KMS-11 (cell line): ENCODE results near the gene SPAST.
"Not testable (repeated sequence)": the region's sequence is repeated elsewhere in the genome, so short reads cannot be mapped to it uniquely, and the experiment has no call there.

Experiments
- H2AFZ ChIP-seq: fragments of 200-600 bp; sonication (generic); 2 replicates; pipeline ENCODE4 v1.6.1; 2016; ENCODE audit warnings: antibody characterized with exemption, mixed run types, low read depth
- H3K27ac ChIP-seq: fragments of 200-600 bp; sonication (generic); 2 replicates; pipeline ENCODE4 v1.6.1; 2016; ENCODE audit warnings: mild to moderate bottlenecking, mixed run types
- H3K27me3 ChIP-seq: fragments of 200-600 bp; sonication (generic); 2 replicates; pipeline ENCODE4 v1.6.1; 2017; ENCODE audit warnings: mild to moderate bottlenecking, low read depth, mixed run types, moderate library complexity; ENCODE audit not compliant: insufficient read depth
- H3K36me3 ChIP-seq: fragments of 200-600 bp; sonication (generic); 2 replicates; pipeline ENCODE4 v1.6.1; 2017; ENCODE audit warnings: mild to moderate bottlenecking, mixed run types; ENCODE audit not compliant: insufficient read depth
- H3K4me1 ChIP-seq: fragments of 200-600 bp; sonication (generic); 2 replicates; pipeline ENCODE4 v1.6.1; 2016; ENCODE audit warnings: mild to moderate bottlenecking, low read depth, mixed run types; ENCODE audit not compliant: poor library complexity, severe bottlenecking
- H3K4me2 ChIP-seq: fragments of 200-600 bp; sonication (generic); 2 replicates; pipeline ENCODE4 v1.7.0; 2016; ENCODE audit warnings: mild to moderate bottlenecking, mixed run types
- H3K4me3 ChIP-seq: fragments of 200-600 bp; sonication (generic); IDR thresholded peaks from 2 replicates; pipeline ENCODE4 v1.6.1; 2017; ENCODE audit warnings: low read depth, low read length, mixed read lengths; ENCODE audit not compliant: insufficient read depth
- H3K79me2 ChIP-seq: fragments of 200-600 bp; sonication (generic); 2 replicates; pipeline ENCODE4 v1.6.1; 2016; ENCODE audit warnings: low read depth, mixed run types; ENCODE audit not compliant: insufficient read depth
- H3K9ac ChIP-seq: fragments of 200-600 bp; sonication (generic); 2 replicates; pipeline ENCODE4 v1.6.1; 2016; ENCODE audit warnings: mild to moderate bottlenecking, mixed run types
- H4K20me1 ChIP-seq: fragments of 200-600 bp; sonication (generic); 2 replicates; pipeline ENCODE4 v1.6.1; 2016; ENCODE audit warnings: mild to moderate bottlenecking, mixed run types; ENCODE audit not compliant: insufficient read depth
- CTCF ChIP-seq: fragments of 200-600 bp; sonication (generic); conservative IDR thresholded peaks from 2 replicates; pipeline ENCODE4 v1.6.1; 2017; ENCODE audit warnings: low read depth, mild to moderate bottlenecking, antibody characterized with exemption, low read length, moderate library complexity, mixed read lengths

The SPAST gene

GRCh38 chr2:32043561-32043960 lies 19.8 kb upstream of the SPAST start:
- Histone ChIP-seq H3K27me3 (no peaks in the 10 kb centered on the region), H4K20me1 (no peaks in the 10 kb centered on the region), H3K27ac (no peak overlapping the region), H3K4me2 (no peak overlapping the region), H3K79me2 (peaks cover 8% of the 10 kb centered on the region; the same call in 1 of the 2 replicates), H3K9ac (no peak overlapping the region), H3K36me3 (no peaks in the 10 kb centered on the region), H2AFZ (no peak overlapping the region), H3K4me3 (no peak overlapping the region), H3K4me1 (peaks cover 13% of the 10 kb centered on the region)
- no peak for TF ChIP-seq CTCF

DNA sequence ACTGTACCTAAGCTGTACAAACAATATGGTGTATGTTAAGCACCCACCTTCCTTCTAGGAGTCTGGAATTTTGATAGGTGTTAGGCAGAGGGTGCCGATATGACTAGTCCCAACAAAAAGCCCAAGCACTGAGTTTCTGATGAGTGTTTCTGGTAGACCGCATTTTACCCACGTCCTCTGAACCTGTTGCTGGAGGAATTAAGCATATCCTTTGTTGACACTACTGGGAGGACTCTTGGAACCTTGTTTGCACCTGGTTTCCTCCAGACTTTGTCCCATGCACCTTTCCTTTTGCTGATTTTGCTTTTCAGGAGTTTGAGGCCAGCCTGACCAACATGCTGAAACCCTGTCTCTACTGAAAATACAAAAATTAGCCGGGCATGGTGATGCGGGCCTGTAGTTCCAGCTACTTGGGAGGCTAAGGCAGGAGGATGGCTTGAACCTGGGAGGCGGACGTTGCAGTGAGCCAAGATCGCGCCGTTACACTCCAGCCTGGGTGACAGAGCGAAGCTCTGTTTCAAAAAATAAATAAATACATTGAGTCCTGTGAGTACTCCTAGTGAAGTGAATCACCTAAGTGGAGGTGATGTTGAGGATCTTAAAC lies 11.4 kb upstream of the SPAST start:
- H3K36me3 ChIP-seq, result no peaks in the 10 kb centered on the region
- H3K4me3 ChIP-seq, result no peak overlapping the region
- no peak overlapping the region for H2AFZ ChIP-seq
- H3K4me1 ChIP-seq, result no peaks in the 10 kb centered on the region
- TF ChIP-seq CTCF, result no peak
- no peak overlapping the region for H3K4me2 ChIP-seq
- no peaks in the 10 kb centered on the region for H3K27me3 ChIP-seq
- no peak overlapping the region for H3K27ac ChIP-seq
- H3K79me2 ChIP-seq, result no peaks in the 10 kb centered on the region
- no peaks in the 10 kb centered on the region for H4K20me1 ChIP-seq
- H3K9ac ChIP-seq, result no peak overlapping the region

DNA sequence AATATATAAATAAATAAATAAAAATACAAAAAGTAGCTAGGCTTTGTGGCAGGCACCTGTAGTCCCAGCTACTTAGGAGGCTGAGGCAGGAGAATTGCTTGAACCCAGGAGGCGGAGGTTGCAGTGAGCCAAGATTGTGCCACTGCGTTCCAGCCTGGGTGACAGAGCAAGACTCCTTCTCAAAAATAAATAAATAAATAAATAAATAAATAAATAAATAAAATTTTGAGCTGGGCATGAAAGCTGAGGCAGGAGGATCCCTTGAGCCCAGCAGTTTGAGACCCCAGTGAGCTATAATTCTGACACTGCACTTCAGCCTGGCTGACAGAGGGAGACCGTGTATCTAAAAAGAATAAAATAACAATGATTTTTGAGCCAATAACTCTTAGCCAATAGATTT lies 8.8 kb upstream of the SPAST start:
- not testable (repeated sequence) for H3K27me3 ChIP-seq, H3K27ac ChIP-seq, H3K79me2 ChIP-seq, H3K4me2 ChIP-seq, H3K4me3 ChIP-seq, H2AFZ ChIP-seq, H3K4me1 ChIP-seq, H3K36me3 ChIP-seq, H4K20me1 ChIP-seq, H3K9ac ChIP-seq

GRCh38 chr2:32058130-32058529 lies 5.2 kb upstream of the SPAST start:
- H4K20me1 ChIP-seq, result no peaks in the 10 kb centered on the region
- no peaks in the 10 kb centered on the region for H3K27me3 ChIP-seq
- no peak overlapping the region for H3K27ac ChIP-seq
- H3K9ac ChIP-seq, result no peak overlapping the region
- no peak overlapping the region for H3K4me3 ChIP-seq
- H3K4me1 ChIP-seq, result peaks cover 7% of the 10 kb centered on the region
- H3K36me3 ChIP-seq, result no peaks in the 10 kb centered on the region
- H3K4me2 ChIP-seq, result no peak overlapping the region
- no peak for TF ChIP-seq CTCF
- H2AFZ ChIP-seq, result no peak overlapping the region
- no peaks in the 10 kb centered on the region for H3K79me2 ChIP-seq

DNA sequence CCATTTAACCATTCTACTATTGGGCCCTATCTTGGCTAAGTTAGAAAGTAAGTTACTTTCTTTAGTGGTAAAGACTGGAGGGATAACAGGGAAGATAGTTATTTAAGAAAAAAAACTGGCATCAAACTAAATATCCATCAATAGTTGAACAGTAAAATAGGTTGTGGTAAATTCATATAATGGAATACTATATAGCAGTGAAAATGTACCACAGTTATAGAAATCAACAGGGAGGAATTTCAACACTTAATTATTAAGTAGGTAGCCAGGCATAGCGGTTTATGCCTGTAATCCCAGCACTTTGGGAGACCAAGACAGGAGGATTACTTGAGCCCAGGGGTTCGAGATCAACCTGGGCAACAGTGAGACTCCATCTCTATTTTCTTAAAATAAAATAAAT lies 3.1 kb upstream of the SPAST start:
- Histone ChIP-seq H4K20me1 (no peaks in the 10 kb centered on the region), H3K36me3 (no peaks in the 10 kb centered on the region), H3K9ac (no peak overlapping the region), H3K4me3 (no peak overlapping the region), H3K4me2 (no peak overlapping the region), H3K27me3 (no peaks in the 10 kb centered on the region), H2AFZ (no peak overlapping the region), H3K4me1 (peaks cover 15% of the 10 kb centered on the region), H3K79me2 (peaks cover 9% of the 10 kb centered on the region; the same call in 1 of the 2 replicates), H3K27ac (no peak overlapping the region)
- TF ChIP-seq CTCF, result no peak
